MCF 10A (cell line): ENCODE measurements around the gene ELN. TPM values are rescaled to one million over a fixed set of nuclear protein-coding genes. Genes with fewer than 3 reads are reported as not detected.
"Not testable (repeated sequence)": the region's sequence is repeated elsewhere in the genome, so short reads cannot be mapped to it uniquely, and the experiment has no call there.

Experiments
- BruUV-seq: library from RNA; stranded (reverse); fragments of 400-500 nt; replicated peaks from 2 replicates; lab custom pipeline; 2021; lab: Mats Ljungman, UMichigan
- CTCF ChIA-PET: fragments of 300-600 bp; sonication (Branson Sonifier 250); formaldehyde crosslinking; extraction: SDS; loops from one replicate; lab custom pipeline; 2021; ENCODE audit warnings: antibody characterized with exemption, inconsistent platforms; lab: Yijun Ruan, JAX
- POLR2A ChIA-PET: fragments of 300-600, 350-650 bp; sonication (Branson Sonifier 250); formaldehyde crosslinking; extraction: SDS; loops from one replicate; lab custom pipeline; 2020; ENCODE audit warnings: antibody characterized with exemption, inconsistent platforms; lab: Yijun Ruan, JAX
- DNase-seq: peaks from one replicate; pipeline ENCODE4 v3.0.0-alpha.2; 2018; ENCODE audit not compliant: unreplicated experiment
- H3K27ac Mint-ChIP-seq: one replicate; pipeline ENCODE4 v1.8.0; 2022; ENCODE audit warnings: mild to moderate bottlenecking, low read depth, mixed read lengths; ENCODE audit not compliant: unreplicated experiment
- H3K27me3 Mint-ChIP-seq: one replicate; pipeline ENCODE4 v1.8.0; 2022; ENCODE audit warnings: mixed read lengths; ENCODE audit not compliant: insufficient read depth, unreplicated experiment
- H3K36me3 Mint-ChIP-seq: one replicate; pipeline ENCODE4 v1.8.0; 2022; ENCODE audit warnings: mild to moderate bottlenecking, moderate library complexity, mixed read lengths; ENCODE audit not compliant: insufficient read depth, unreplicated experiment
- H3K4me1 Mint-ChIP-seq: one replicate; pipeline ENCODE4 v1.8.0; 2022; ENCODE audit warnings: mixed read lengths; ENCODE audit not compliant: insufficient read depth, unreplicated experiment
- H3K4me3 Mint-ChIP-seq: one replicate; pipeline ENCODE4 v1.8.0; 2022; ENCODE audit warnings: mild to moderate bottlenecking, moderate library complexity, mixed read lengths; ENCODE audit not compliant: unreplicated experiment
- H3K9me3 Mint-ChIP-seq: one replicate; pipeline ENCODE4 v1.8.0; 2022; ENCODE audit warnings: mixed read lengths; ENCODE audit not compliant: unreplicated experiment
- intact Hi-C: fragments of 100-400 bp; cut with micrococcal nuclease; formaldehyde crosslinking; loops from 2 replicates; pipeline ENCODE4 v1.14.1; 2022
- total RNA-seq: library from RNA; stranded (reverse); gene quantifications from 2 replicates; pipeline ENCODE4 v1.2.3, GENCODE V29; 2022
- TF ChIP-seq, protein P1 (sequence below): fragments of 200-600 bp; IDR thresholded peaks from one replicate; pipeline ENCODE4 v1.8.0; 2022; ENCODE audit warnings: antibody characterized with exemption, mild to moderate bottlenecking; ENCODE audit not compliant: unreplicated experiment

Gene ELN
- total RNA-seq, 1 experiment from 2014 or later, result not detected

DNA sequence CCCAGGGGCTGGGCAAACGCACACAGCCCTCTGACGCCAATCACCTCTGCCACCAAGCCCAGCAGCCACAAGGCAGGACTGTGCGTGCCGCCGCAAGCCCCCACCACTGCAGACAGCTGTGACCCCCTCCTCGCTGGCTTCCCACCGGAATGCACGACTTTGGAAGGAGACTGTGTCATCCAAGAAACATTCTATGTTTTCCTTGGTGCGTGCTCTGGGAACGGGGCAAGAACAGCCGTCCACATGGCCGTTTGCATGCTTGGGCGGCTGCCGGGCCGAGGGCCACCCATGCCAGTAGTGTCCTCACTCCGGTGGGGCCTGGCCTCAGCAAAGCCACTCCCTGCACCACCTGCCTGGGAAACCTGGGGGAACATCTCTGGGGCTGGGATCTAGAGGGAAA lies 17.6 kb upstream of the ELN start:
- Mint-ChIP-seq H3K27me3 (no peaks in the 10 kb centered on the region), H3K4me3 (no peak overlapping the region), H3K27ac (no peak overlapping the region), H3K9me3 (no peaks in the 10 kb centered on the region), H3K4me1 (peaks cover 13% of the 10 kb centered on the region), H3K36me3 (no peaks in the 10 kb centered on the region)
- no TSS peak for BruUV-seq
- TF ChIP-seq, protein P1, sequence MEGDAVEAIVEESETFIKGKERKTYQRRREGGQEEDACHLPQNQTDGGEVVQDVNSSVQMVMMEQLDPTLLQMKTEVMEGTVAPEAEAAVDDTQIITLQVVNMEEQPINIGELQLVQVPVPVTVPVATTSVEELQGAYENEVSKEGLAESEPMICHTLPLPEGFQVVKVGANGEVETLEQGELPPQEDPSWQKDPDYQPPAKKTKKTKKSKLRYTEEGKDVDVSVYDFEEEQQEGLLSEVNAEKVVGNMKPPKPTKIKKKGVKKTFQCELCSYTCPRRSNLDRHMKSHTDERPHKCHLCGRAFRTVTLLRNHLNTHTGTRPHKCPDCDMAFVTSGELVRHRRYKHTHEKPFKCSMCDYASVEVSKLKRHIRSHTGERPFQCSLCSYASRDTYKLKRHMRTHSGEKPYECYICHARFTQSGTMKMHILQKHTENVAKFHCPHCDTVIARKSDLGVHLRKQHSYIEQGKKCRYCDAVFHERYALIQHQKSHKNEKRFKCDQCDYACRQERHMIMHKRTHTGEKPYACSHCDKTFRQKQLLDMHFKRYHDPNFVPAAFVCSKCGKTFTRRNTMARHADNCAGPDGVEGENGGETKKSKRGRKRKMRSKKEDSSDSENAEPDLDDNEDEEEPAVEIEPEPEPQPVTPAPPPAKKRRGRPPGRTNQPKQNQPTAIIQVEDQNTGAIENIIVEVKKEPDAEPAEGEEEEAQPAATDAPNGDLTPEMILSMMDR, result no peak
- DNase-seq, result no peak
- ChIA-PET POLR2A (no interaction called here), CTCF (interaction anchor here (2.0 kb wide), 1 partner anchor 16 kb away, joined by 7 read pairs; no protein-coding TSS in a partner anchor)
- intact Hi-C loops, result no loop called here

DNA sequence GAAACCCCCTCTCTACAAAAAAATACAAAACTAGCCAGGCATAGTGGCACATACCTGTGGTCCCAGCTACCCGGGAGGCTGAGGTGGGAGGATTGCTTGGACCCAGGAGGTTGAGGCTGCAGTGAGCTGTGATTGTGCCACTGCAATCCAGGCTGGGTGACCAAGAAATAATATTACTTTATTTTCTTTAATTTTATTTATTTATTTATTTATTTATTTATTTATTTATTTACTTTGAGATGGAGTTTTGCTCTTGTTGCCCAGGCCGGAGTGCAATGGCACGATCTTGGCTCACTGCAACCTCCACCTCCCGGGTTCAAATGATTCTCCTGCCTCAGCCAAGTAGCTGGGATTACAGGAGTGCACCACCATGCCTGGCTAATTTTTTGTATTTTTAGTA lies 16.6 kb upstream of the ELN start:
- H3K27ac Mint-ChIP-seq, intact Hi-C loops, DNase-seq, H3K36me3 Mint-ChIP-seq, H3K4me1 Mint-ChIP-seq, POLR2A ChIA-PET, H3K27me3 Mint-ChIP-seq, BruUV-seq, H3K4me3 Mint-ChIP-seq, H3K9me3 Mint-ChIP-seq: not testable (repeated sequence)
- CTCF ChIA-PET, result interaction anchor here (0.7 to 2.0 kb wide), 4 partner anchors 15 to 132 kb away, joined by 3 to 7 read pairs (median 5); no protein-coding TSS in a partner anchor

DNA sequence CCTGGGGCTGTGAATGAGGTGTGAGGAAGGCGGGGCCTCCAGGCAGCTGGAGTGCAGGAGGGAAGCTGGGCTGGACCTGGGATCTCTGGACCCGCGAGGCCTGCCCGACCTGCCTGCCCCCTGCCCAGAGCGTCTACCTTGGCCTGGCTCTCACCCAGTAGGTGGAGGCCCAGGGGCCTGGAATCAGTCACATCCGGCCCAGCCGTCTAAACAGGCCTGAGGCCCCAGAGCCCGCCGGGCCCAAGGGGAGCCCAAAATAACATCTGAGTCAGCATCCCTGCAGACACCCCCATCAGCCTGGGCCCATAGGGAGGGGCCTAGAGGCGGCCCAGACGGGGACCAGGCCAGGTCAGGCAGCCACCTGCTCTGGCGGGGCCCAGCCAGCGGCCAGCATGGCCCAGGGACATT lies 15.1 kb upstream of the ELN start:
- Mint-ChIP-seq H3K4me1 (no peaks in the 10 kb centered on the region), H3K4me3 (no peak overlapping the region), H3K36me3 (no peaks in the 10 kb centered on the region), H3K27me3 (no peaks in the 10 kb centered on the region), H3K27ac (peak overlapping the region; percentile 23), H3K9me3 (no peaks in the 10 kb centered on the region)
- ChIA-PET POLR2A (no interaction called here), CTCF (interaction anchor here (0.7 to 1.2 kb wide), 3 partner anchors 13 to 271 kb away, joined by 3 to 6 read pairs (median 3); no protein-coding TSS in a partner anchor)
- intact Hi-C loops, result no loop called here
- no TSS peak for BruUV-seq
- DNase-seq, result peak; percentile 65
- TF ChIP-seq, protein P1, result no peak

GRCh38 chr7:74013539-74014272 lies 14.3 kb upstream of the ELN start:
- no peaks in the 10 kb centered on the region for H3K27me3 Mint-ChIP-seq
- no peak overlapping the region for H3K4me3 Mint-ChIP-seq
- peak; percentile 74 for DNase-seq
- H3K9me3 Mint-ChIP-seq, result no peaks in the 10 kb centered on the region
- no TSS peak for BruUV-seq
- intact Hi-C loops, result no loop called here
- no peaks in the 10 kb centered on the region for H3K4me1 Mint-ChIP-seq
- H3K27ac Mint-ChIP-seq, result no peak overlapping the region
- no peaks in the 10 kb centered on the region for H3K36me3 Mint-ChIP-seq
- ChIA-PET POLR2A (interaction anchor here (0.5 to 0.6 kb wide), 2 partner anchors 76 to 252 kb away, joined by 3 read pairs; no protein-coding TSS in a partner anchor), CTCF (interaction anchor here (5.0 kb wide), 1 partner anchor 12 kb away, joined by 37 read pairs; no protein-coding TSS in a partner anchor)
- TF ChIP-seq, protein P1, result no peak
